Measurements from ENCODE around the gene PIK3CD. TPM values are rescaled to one million over a fixed set of nuclear protein-coding genes. Genes with fewer than 3 reads are reported as not detected.

PIK3CD gene
- total and polyA plus RNA-seq, 2 of the 8 experiments (the other 6 are each of a cell fraction or from before 2014, with no cell fraction given) = 20.6 to 24.1 TPM

GRCh38 chr1:9684801-9685200 lies 33.3 kb downstream of the PIK3CD start:
- H2BK12ac ChIP-seq (ENCODE audit: low read depth, low read length) = no peak overlapping the region
- no peak overlapping the region for H4K5ac ChIP-seq (ENCODE audit: insufficient read length, low read depth, low read length)
- no peak overlapping the region for H3K56ac ChIP-seq (replicated peaks; ENCODE audit: insufficient read length, low read depth, low read length)
- no peak overlapping the region for H3K14ac ChIP-seq (ENCODE audit: insufficient read length)
- peaks cover 0 to 5% (median 2%) of the 10 kb centered on the region in 4 experiments; a peak in 4 of 7 replicates for H3K4me1 ChIP-seq (replicated peaks in 1 of 4; ENCODE audit: control insufficient read depth in 3 of 4, insufficient read depth in 4 of 4, low read length in 3 of 4)
- no peak overlapping the region for H3K4ac ChIP-seq (replicated peaks; ENCODE audit: insufficient read length, low read depth, low read length)
- FAIRE-seq (no peak), DNase-seq (ENCODE audit: low read depth in 1 of 2, low spot score in 2 of 2) (no peak)
- no peaks in the 10 kb centered on the region for H3K79me2 ChIP-seq (ENCODE audit: control insufficient read depth in 1 of 2, insufficient read depth in 2 of 2, low read length in 2 of 2)
- H3K23me2 ChIP-seq (ENCODE audit: low read depth, low read length) = peaks cover 17% of the 10 kb centered on the region
- H2BK15ac ChIP-seq (ENCODE audit: low read length) = no peak overlapping the region
- H2BK20ac ChIP-seq (ENCODE audit: low read length) = no peak overlapping the region
- no peaks in the 10 kb centered on the region for H3K79me1 ChIP-seq (ENCODE audit: low read depth, low read length)
- no peak overlapping the region for H3K18ac ChIP-seq (ENCODE audit: extremely low read depth, low read length)
- peaks cover 0 to 13% (median 11%) of the 10 kb centered on the region in 4 experiments; a peak in 6 of 7 replicates for H3K27me3 ChIP-seq (replicated peaks in 1 of 4; ENCODE audit: control insufficient read depth in 3 of 4, extremely low read depth in 1 of 4, insufficient read depth in 3 of 4, low read length in 3 of 4)
- H3K23ac ChIP-seq (ENCODE audit: insufficient read length) = no peak overlapping the region
- H2AFZ ChIP-seq (ENCODE audit: low read length) = no peak overlapping the region
- peaks cover 0 to 2% of the 10 kb centered on the region in 2 experiments for H4K20me1 ChIP-seq (replicated peaks in 1 of 2; ENCODE audit: control insufficient read depth in 1 of 2, insufficient read depth in 2 of 2, low read length in 2 of 2)
- H3K4me3 ChIP-seq (ENCODE audit: extremely low read depth in 1 of 4, insufficient read depth in 2 of 4, low read depth in 3 of 4, low read length in 4 of 4) = no peak overlapping the region
- CTCF ChIA-PET (ENCODE audit: partially characterized antibody) = no interaction called here
- H4K8ac ChIP-seq (ENCODE audit: extremely low read depth, insufficient read depth, low read length) = no peak overlapping the region
- H3K27ac ChIP-seq (ENCODE audit: low read depth, low read length) = no peak overlapping the region
- no peak overlapping the region for H2BK5ac ChIP-seq (ENCODE audit: low read depth, low read length)
- no peaks in the 10 kb centered on the region for H3K9me3 ChIP-seq (ENCODE audit: insufficient read depth in 2 of 2, low read depth in 1 of 2, low read length in 1 of 2)
- H3K4me2 ChIP-seq (ENCODE audit: insufficient read depth in 1 of 2, low read depth in 2 of 2, low read length in 2 of 2) = no peak overlapping the region
- POLR2A ChIA-PET (ENCODE audit: partially characterized antibody) = interaction anchor here (1.0 kb wide), 1 partner anchor 13 kb away, joined by 3 read pairs; no protein-coding TSS in a partner anchor
- TF ChIP-seq SRF (IDR thresholded peaks at IDR 0.05; ENCODE audit: low read depth, low read length) (no peak), CHD2 (IDR thresholded peaks at IDR 0.05; ENCODE audit: low read length) (no peak), SP2 (IDR thresholded peaks at IDR 0.05; ENCODE audit: low read length) (no peak), POLR2AphosphoS5 (IDR thresholded peaks at IDR 0.05; ENCODE audit: low read depth, low read length) (no peak), BRCA1 (IDR thresholded peaks at IDR 0.05; ENCODE audit: low read depth, low read length) (no peak), POLR2A (IDR thresholded peaks at IDR 0.05; ENCODE audit: control extremely low read depth in 1 of 2, low read depth in 2 of 2, low read length in 2 of 2) (no peak), CBX8 (IDR thresholded peaks at IDR 0.05; ENCODE audit: borderline replicate concordance, low read depth, low read length) (no peak), MAX (IDR thresholded peaks at IDR 0.05) (no peak), USF2 (IDR thresholded peaks at IDR 0.05; ENCODE audit: low read length) (no peak)
- no peak overlapping the region for H2BK120ac ChIP-seq (replicated peaks; ENCODE audit: low read depth, low read length)
- 100% methylated on average over 1 of the region's 1 CpG; no CpG with 5 or more reads in 1 of the 2 experiments for WGBS, 2 experiments (ENCODE audit: extremely low coverage in 1 of 2, insufficient coverage in 1 of 2, insufficient read length in 1 of 2, insufficient replicate concordance in 2 of 2, low coverage in 1 of 2, low lambda C conversion rate in 2 of 2, missing lambda C conversion rate in 1 of 2)
- no peak overlapping the region for H3K9ac ChIP-seq (replicated peaks in 1 of 4; ENCODE audit: extremely low read depth in 1 of 4, low read depth in 3 of 4, low read length in 3 of 4)
- H4K91ac ChIP-seq (replicated peaks; ENCODE audit: insufficient read length, low read length) = no peak overlapping the region
- H2AK5ac ChIP-seq (ENCODE audit: low read depth, low read length) = no peak overlapping the region
- no peaks in the 10 kb centered on the region; a peak in 1 of 8 replicates for H3K36me3 ChIP-seq (ENCODE audit: control insufficient read depth in 2 of 4, insufficient read depth in 4 of 4, low read length in 3 of 4)

All from H1 (cell line).